ENCODE data around the gene PHLDB2.

DNA sequence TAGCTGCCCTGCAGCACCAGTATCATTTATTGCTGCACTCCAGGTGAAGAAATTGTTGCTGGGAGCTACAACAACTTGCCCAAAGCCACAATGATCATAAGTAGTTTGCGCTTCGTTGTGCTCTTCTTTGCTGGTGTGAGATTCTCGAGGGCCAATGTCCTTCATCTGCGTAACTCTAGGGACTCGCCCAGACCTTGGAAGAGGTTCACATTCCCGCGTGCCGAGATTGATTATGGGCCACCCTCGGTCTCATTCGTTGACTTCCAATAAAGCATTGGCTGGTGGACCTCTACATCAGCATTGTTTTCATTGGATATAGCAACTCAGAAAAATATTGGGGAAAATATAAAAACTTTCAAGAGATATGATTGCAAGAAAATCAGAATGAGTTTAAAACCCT lies 423 bp upstream of the PHLDB2 start:
- TF ChIP-seq, protein P1, sequence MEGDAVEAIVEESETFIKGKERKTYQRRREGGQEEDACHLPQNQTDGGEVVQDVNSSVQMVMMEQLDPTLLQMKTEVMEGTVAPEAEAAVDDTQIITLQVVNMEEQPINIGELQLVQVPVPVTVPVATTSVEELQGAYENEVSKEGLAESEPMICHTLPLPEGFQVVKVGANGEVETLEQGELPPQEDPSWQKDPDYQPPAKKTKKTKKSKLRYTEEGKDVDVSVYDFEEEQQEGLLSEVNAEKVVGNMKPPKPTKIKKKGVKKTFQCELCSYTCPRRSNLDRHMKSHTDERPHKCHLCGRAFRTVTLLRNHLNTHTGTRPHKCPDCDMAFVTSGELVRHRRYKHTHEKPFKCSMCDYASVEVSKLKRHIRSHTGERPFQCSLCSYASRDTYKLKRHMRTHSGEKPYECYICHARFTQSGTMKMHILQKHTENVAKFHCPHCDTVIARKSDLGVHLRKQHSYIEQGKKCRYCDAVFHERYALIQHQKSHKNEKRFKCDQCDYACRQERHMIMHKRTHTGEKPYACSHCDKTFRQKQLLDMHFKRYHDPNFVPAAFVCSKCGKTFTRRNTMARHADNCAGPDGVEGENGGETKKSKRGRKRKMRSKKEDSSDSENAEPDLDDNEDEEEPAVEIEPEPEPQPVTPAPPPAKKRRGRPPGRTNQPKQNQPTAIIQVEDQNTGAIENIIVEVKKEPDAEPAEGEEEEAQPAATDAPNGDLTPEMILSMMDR (IDR thresholded peaks at IDR 0.05) = no peak
- TF ChIP-seq POLR2A (IDR thresholded peaks at IDR 0.05) = no peak
